NCI-H82 treated with DMSO at 0.1 percent for 48 hours (cell line): ENCODE data around the gene CRACR2B.

Source experiments
- DNase-seq: peaks from one replicate; lab custom pipeline; 2025; ENCODE audit not compliant: unreplicated experiment; lab: John Stamatoyannopoulos, UW

CRACR2B gene

GRCh38 chr11:825366-826226 is 2.1 kb upstream of the CRACR2B start:
- no peak for DNase-seq

GRCh38 chr11:826227-826621 is 1.5 kb upstream of the CRACR2B start:
- DNase-seq, result no peak

- no peak for DNase-seq
These were observed 928 bp upstream of the CRACR2B start for GRCh38 chr11:826836-827145.

GRCh38 chr11:827146-827896 is 398 bp upstream of the CRACR2B start:
- no peak for DNase-seq

GRCh38 chr11:828506-829175 is 922 bp downstream of the CRACR2B start:
- DNase-seq, result no peak

GRCh38 chr11:829176-829846 is 1.6 kb downstream of the CRACR2B start:
- no peak for DNase-seq

- DNase-seq, result no peak
These were observed 2.2 kb downstream of the CRACR2B start for GRCh38 chr11:829847-830294.

GRCh38 chr11:830295-831117 is 2.8 kb downstream of the CRACR2B start:
- DNase-seq, result peak; percentile 54

- no peak for DNase-seq
These were observed 3.6 kb downstream of the CRACR2B start for GRCh38 chr11:831118-831864.

- DNase-seq, result no peak
These were observed 4.3 kb downstream of the CRACR2B start for GRCh38 chr11:831961-832528.

GRCh38 chr11:832529-833113 is 4.9 kb downstream of the CRACR2B start, which contains the start of gene CD151:
Gene CD151, plus strand, starts transcription at chr11:832952. Its CDS starts 3,118 bp downstream, at chr11:836070.
- peak; percentile 21 for DNase-seq

- DNase-seq, result no peak
These were observed 5.5 kb downstream of the CRACR2B start for GRCh38 chr11:833114-833791.

- DNase-seq, result no peak
These were observed 6.2 kb downstream of the CRACR2B start for GRCh38 chr11:833849-834311.

- no peak for DNase-seq
These were observed 6.9 kb downstream of the CRACR2B start for GRCh38 chr11:834371-835316.

- no peak for DNase-seq
These were observed 8.6 kb downstream of the CRACR2B start for GRCh38 chr11:836274-836673.

GRCh38 chr11:836700-837099 is 9.0 kb downstream of the CRACR2B start:
- DNase-seq, result no peak
